ENCODE results near the gene CASZ1. TPM values are rescaled to one million over a fixed set of nuclear protein-coding genes. Genes with fewer than 3 reads are reported as not detected.
A peak's percentile ranks its signal among the peaks of the same experiment; 100 is the strongest.

The CASZ1 gene
- total RNA-seq, 1 donor from 2014 or later: 3.4 TPM

DNA sequence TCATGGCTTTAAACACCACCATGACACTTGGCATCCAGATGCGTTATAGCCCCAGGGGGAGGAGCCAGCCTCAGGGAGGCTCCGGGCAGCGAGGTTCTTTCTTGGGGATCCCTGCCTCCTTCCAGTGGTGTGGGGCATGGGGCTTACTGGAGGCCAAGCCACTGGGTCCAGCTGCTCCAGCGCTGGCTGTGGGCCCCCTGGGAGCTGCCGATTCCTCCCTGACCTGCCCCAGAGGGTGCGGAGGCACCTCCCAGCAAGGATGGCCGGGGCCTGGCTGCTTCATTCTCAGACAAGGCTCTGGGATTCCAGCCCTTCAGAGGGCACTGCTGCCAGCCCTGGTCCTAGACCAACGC lies 162.4 kb downstream of the CASZ1 start:
- Histone ChIP-seq H3K27me3 (peaks cover 22% of the 10 kb centered on the region), H3K4me2 (no peak overlapping the region), H3K9ac (no peak overlapping the region), H3K27ac (no peak overlapping the region), H2AFZ (replicated peaks) (no peak overlapping the region), H3K79me2 (ENCODE audit: low read depth) (no peaks in the 10 kb centered on the region), H3K4me1 (peaks cover 35% of the 10 kb centered on the region), H4K20me1 (ENCODE audit: low read depth) (peaks cover 42% of the 10 kb centered on the region), H3K36me3 (no peaks in the 10 kb centered on the region), H3K9me3 (ENCODE audit: low read depth) (no peaks in the 10 kb centered on the region), H3K4me3 (no peak overlapping the region), H3F3A (ENCODE audit: low read depth) (peaks cover 31% of the 10 kb centered on the region)
- no peak for DNase-seq (ENCODE audit: low spot score)
- Mint-ChIP-seq H3K27ac (peak overlapping the region; percentile 33), H3K4me3 (no peak overlapping the region), H3K27me3 (ENCODE audit: insufficient read depth, low read depth) (peaks cover 10% of the 10 kb centered on the region), H3K36me3 (peaks cover 3% of the 10 kb centered on the region), H3K4me1 (peaks cover 41% of the 10 kb centered on the region), H3K9me3 (no peaks in the 10 kb centered on the region)
- TF ChIP-seq EZH2 (IDR thresholded peaks at IDR 0.05): no peak

DNA sequence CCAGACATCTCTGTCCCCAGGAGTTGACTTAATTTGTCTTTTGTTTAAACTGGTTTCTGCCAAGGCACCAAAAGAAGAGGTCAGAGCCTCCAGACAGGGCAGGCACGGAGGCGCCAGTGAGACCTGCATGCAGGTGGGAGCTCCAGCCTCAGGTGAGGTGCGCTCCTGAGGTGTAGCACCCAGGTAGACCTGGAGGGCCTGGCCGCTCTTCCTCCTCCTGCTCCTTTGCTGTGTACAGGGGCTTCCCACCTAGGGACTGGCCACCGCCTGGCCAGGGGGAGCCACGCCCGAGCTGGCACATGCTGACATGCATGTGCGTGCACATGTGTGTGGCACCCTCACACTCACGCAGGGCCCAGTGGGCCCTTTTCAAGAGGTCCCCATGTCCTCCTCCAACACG lies 163.0 kb downstream of the CASZ1 start:
- TF ChIP-seq CTCF (IDR thresholded peaks at IDR 0.05) (no peak), EZH2phosphoT487 (IDR thresholded peaks at IDR 0.05) (no peak), EZH2 (IDR thresholded peaks at IDR 0.05) (no peak)
- H3K27me3 Mint-ChIP-seq (ENCODE audit: insufficient read depth, low read depth): peaks cover 10% of the 10 kb centered on the region

DNA sequence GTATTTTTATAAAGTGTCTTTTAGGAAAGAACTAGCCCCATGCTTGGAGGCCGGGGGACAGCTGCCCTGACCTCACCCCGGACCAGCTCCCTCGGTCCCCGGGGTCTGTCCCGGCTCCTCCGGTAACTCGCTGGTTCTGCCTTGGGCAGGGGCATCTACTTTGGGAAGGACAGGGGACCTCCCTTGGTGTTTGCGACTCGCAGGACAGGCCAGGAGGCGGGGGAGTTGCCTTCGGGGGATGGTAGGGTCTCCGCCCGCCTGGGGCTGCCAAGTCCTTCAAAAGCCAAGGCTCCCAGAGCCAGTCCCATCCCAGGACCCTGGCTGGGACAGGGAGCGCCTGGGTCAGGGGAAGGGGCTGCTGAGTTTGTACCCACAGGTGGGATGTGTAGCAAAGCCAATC lies 163.8 kb downstream of the CASZ1 start:
- H3F3A ChIP-seq (ENCODE audit: low read depth): peaks cover 24% of the 10 kb centered on the region
- Mint-ChIP-seq H3K9me3 (no peaks in the 10 kb centered on the region), H3K27me3 (ENCODE audit: insufficient read depth, low read depth) (peaks cover 10% of the 10 kb centered on the region), H3K4me3 (no peak overlapping the region), H3K4me1 (peaks cover 42% of the 10 kb centered on the region), H3K36me3 (peaks cover 3% of the 10 kb centered on the region), H3K27ac (no peak overlapping the region)
- H3K36me3 ChIP-seq: no peaks in the 10 kb centered on the region
- peak overlapping the region; percentile 22 for H3K4me3 ChIP-seq
- TF ChIP-seq EZH2 (IDR thresholded peaks at IDR 0.05): no peak
- TF ChIP-seq CTCF (IDR thresholded peaks at IDR 0.05): no peak
- TF ChIP-seq EZH2phosphoT487 (IDR thresholded peaks at IDR 0.05): no peak
- H3K79me2 ChIP-seq (ENCODE audit: low read depth): no peaks in the 10 kb centered on the region
- DNase-seq (ENCODE audit: low spot score): peak; percentile 31
- peak overlapping the region; percentile 72 for H3K4me2 ChIP-seq
- no peak overlapping the region for H3K9ac ChIP-seq
- H3K27ac ChIP-seq: peak overlapping the region; percentile 74
- H2AFZ ChIP-seq (replicated peaks): no peak overlapping the region
- H3K9me3 ChIP-seq (ENCODE audit: low read depth): no peaks in the 10 kb centered on the region
- H3K27me3 ChIP-seq: peaks cover 9% of the 10 kb centered on the region
- H3K4me1 ChIP-seq: peaks cover 28% of the 10 kb centered on the region
- peaks cover 37% of the 10 kb centered on the region for H4K20me1 ChIP-seq (ENCODE audit: low read depth)

More for the DNA sequence above, 163.0 kb downstream of the CASZ1 start:
- peaks cover 42% of the 10 kb centered on the region for H4K20me1 ChIP-seq (ENCODE audit: low read depth)
- H3K9me3 Mint-ChIP-seq: no peaks in the 10 kb centered on the region
- no peak overlapping the region for H3K4me2 ChIP-seq
- H2AFZ ChIP-seq (replicated peaks): no peak overlapping the region
- no peak overlapping the region for H3K9ac ChIP-seq
- peaks cover 3% of the 10 kb centered on the region for H3K36me3 Mint-ChIP-seq
- H3K4me3 Mint-ChIP-seq: no peak overlapping the region
- no peak for DNase-seq (ENCODE audit: low spot score)
- H3K27ac ChIP-seq: no peak overlapping the region
- peaks cover 43% of the 10 kb centered on the region for H3K4me1 Mint-ChIP-seq
- peak overlapping the region; percentile 33 for H3K27ac Mint-ChIP-seq
- H3K79me2 ChIP-seq (ENCODE audit: low read depth): no peaks in the 10 kb centered on the region
- H3K27me3 ChIP-seq: peaks cover 16% of the 10 kb centered on the region
- H3K4me3 ChIP-seq: no peak overlapping the region
- H3K36me3 ChIP-seq: no peaks in the 10 kb centered on the region
- no peaks in the 10 kb centered on the region for H3K9me3 ChIP-seq (ENCODE audit: low read depth)
- peaks cover 33% of the 10 kb centered on the region for H3K4me1 ChIP-seq
- peaks cover 31% of the 10 kb centered on the region for H3F3A ChIP-seq (ENCODE audit: low read depth)

DNA sequence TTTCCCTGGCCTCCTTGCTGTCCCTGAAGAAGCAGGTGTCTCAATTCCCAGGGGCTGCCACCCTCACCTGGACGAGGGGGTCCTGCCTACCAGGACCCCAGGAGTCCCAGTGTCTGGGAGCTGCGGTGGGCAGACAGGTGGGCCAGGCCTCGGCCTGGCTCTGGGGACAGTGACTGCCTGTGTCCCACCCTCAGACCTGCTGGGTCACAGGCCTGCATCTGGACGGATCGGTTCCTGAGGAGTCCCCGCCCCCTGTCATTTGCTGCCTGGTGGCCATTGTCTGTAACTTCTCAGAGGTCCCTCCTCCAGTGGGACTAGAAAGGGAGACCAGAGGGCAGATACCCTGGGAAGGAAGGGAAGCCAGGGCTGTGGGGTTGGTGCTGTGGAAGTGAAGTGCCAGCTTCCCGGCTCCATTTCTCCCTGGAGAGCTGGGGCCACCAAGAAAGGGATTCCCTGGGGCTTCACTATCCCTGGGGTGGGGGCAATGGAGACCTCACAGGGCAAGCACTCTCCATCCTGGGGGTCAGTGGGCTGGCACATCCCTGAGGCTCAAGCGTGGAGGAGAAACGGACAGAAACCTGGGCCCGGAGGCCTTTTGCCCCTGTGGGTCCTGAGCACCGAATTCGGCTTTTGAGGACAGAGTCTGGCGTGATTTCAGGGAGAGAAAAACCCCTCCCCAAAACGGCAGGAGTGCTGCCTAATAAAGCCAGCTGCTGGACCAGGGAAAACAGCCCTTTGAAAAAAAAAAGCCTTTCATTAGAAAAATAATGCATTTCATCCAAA lies 164.4 kb downstream of the CASZ1 start:
- peaks cover 37% of the 10 kb centered on the region for H4K20me1 ChIP-seq (ENCODE audit: low read depth)
- peaks cover 2% of the 10 kb centered on the region for H3K27me3 ChIP-seq
- no peak for TF ChIP-seq CTCF (IDR thresholded peaks at IDR 0.05)
- no peak for TF ChIP-seq EZH2phosphoT487 (IDR thresholded peaks at IDR 0.05)
- TF ChIP-seq EZH2 (IDR thresholded peaks at IDR 0.05): no peak
- peak overlapping the region; percentile 74 for H3K27ac ChIP-seq
- peaks cover 28% of the 10 kb centered on the region for H3K4me1 ChIP-seq
- no peaks in the 10 kb centered on the region for H3K79me2 ChIP-seq (ENCODE audit: low read depth)
- no peak overlapping the region for H2AFZ ChIP-seq (replicated peaks)
- Mint-ChIP-seq H3K27me3 (ENCODE audit: insufficient read depth, low read depth) (peaks cover 6% of the 10 kb centered on the region), H3K4me1 (peaks cover 40% of the 10 kb centered on the region), H3K27ac (no peak overlapping the region), H3K4me3 (peak overlapping the region; percentile 48), H3K9me3 (no peaks in the 10 kb centered on the region), H3K36me3 (peaks cover under 1% of the 10 kb centered on the region)
- H3K4me3 ChIP-seq: peak overlapping the region; percentile 22
- peak overlapping the region; percentile 72 for H3K4me2 ChIP-seq
- H3K9me3 ChIP-seq (ENCODE audit: low read depth): no peaks in the 10 kb centered on the region
- H3K9ac ChIP-seq: no peak overlapping the region
- peaks cover 19% of the 10 kb centered on the region for H3F3A ChIP-seq (ENCODE audit: low read depth)
- peak; percentile 74 for DNase-seq (ENCODE audit: low spot score)
- no peaks in the 10 kb centered on the region for H3K36me3 ChIP-seq

Data from neural progenitor cell (in vitro differentiated cells).